ENCODE measurements around the gene TLR5.

GRCh38 chr1:223156343-223156742 lies 13.3 kb upstream of the TLR5 start:
- TF ChIP-seq CTCF (IDR thresholded peaks at IDR 0.05; ENCODE audit: poor library complexity, severe bottlenecking) (no peak), RAD21 (conservative IDR thresholded peaks at IDR 0.05) (no peak)
- TF ChIP-seq, protein P1, sequence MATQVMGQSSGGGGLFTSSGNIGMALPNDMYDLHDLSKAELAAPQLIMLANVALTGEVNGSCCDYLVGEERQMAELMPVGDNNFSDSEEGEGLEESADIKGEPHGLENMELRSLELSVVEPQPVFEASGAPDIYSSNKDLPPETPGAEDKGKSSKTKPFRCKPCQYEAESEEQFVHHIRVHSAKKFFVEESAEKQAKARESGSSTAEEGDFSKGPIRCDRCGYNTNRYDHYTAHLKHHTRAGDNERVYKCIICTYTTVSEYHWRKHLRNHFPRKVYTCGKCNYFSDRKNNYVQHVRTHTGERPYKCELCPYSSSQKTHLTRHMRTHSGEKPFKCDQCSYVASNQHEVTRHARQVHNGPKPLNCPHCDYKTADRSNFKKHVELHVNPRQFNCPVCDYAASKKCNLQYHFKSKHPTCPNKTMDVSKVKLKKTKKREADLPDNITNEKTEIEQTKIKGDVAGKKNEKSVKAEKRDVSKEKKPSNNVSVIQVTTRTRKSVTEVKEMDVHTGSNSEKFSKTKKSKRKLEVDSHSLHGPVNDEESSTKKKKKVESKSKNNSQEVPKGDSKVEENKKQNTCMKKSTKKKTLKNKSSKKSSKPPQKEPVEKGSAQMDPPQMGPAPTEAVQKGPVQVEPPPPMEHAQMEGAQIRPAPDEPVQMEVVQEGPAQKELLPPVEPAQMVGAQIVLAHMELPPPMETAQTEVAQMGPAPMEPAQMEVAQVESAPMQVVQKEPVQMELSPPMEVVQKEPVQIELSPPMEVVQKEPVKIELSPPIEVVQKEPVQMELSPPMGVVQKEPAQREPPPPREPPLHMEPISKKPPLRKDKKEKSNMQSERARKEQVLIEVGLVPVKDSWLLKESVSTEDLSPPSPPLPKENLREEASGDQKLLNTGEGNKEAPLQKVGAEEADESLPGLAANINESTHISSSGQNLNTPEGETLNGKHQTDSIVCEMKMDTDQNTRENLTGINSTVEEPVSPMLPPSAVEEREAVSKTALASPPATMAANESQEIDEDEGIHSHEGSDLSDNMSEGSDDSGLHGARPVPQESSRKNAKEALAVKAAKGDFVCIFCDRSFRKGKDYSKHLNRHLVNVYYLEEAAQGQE (IDR thresholded peaks at IDR 0.05; ENCODE audit: borderline replicate concordance), result no peak
